A673 (cell line): ENCODE results near the gene DCC.

Experiments
- CTCF ChIP-seq: fragments of 300-800, 200-600 bp; sonication (generic); conservative IDR thresholded peaks from 2 replicates; pipeline ENCODE4 v1.5.1; 2017; ENCODE audit warnings: low read depth, mild to moderate bottlenecking, antibody characterized with exemption, low read length, moderate library complexity, mixed read lengths
- EZH2 ChIP-seq: fragments of 200-600 bp; sonication (generic); IDR thresholded peaks from 2 replicates; pipeline ENCODE4 v1.6.1; 2017; ENCODE audit warnings: borderline replicate concordance, low read depth, mild to moderate bottlenecking, mixed read lengths, antibody characterized with exemption, low read length; ENCODE audit not compliant: poor library complexity, severe bottlenecking

GRCh38 chr18:52569492-52569891 lies 229.5 kb downstream of the DCC start:
- TF ChIP-seq CTCF: no peak
- TF ChIP-seq EZH2: no peak
